ENCODE data around the gene ZNF536.

Gene ZNF536

DNA sequence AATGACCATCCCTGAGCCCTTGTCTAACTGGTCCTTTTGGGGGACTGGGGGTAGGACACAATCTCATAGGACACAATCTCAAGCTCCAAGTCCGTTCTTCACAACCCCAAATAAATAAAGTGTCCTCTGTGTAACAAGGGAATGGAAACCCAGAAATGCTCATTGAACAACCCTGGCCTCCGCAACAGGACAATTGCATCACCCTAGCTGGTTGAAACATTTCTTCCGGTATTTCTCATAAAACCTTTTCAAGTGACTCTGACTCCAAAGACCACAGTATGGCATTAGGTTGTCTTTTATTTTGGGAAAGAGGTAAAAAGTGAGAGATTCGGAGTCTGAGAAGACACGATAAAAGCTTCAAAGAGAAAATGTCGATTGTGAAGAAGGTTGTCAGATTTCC is 186.6 kb downstream of the ZNF536 start:
- Histone ChIP-seq H3K9ac (ENCODE audit: low read length in 2 of 2) (no peak overlapping the region), H3K4me3 (ENCODE audit: low read length in 2 of 2) (no peak overlapping the region), H3K27ac (ENCODE audit: low read length) (no peak overlapping the region), H3K36me3 (ENCODE audit: control insufficient read depth in 2 of 2, insufficient read depth in 2 of 2, low read length in 2 of 2) (no peaks in the 10 kb centered on the region), H3K9me3 (ENCODE audit: control insufficient read depth in 2 of 2, low read length in 2 of 2) (no peaks in the 10 kb centered on the region), H3K4me1 (ENCODE audit: control insufficient read depth, insufficient read depth, low read length) (peaks cover 7% of the 10 kb centered on the region), H3K27me3 (ENCODE audit: control insufficient read depth in 1 of 2, insufficient read depth in 2 of 2, low read length in 2 of 2) (peaks cover 0 to 9% of the 10 kb centered on the region in 2 donors)

- Histone ChIP-seq H3K4me1 (ENCODE audit: control insufficient read depth, insufficient read depth, low read length) (peaks cover 7% of the 10 kb centered on the region), H3K36me3 (ENCODE audit: control insufficient read depth in 2 of 2, insufficient read depth in 2 of 2, low read length in 2 of 2) (no peaks in the 10 kb centered on the region), H3K27ac (ENCODE audit: low read length) (no peak overlapping the region), H3K4me3 (ENCODE audit: low read length in 2 of 2) (no peak overlapping the region), H3K9me3 (ENCODE audit: control insufficient read depth in 2 of 2, low read length in 2 of 2) (no peaks in the 10 kb centered on the region), H3K27me3 (ENCODE audit: control insufficient read depth in 1 of 2, insufficient read depth in 2 of 2, low read length in 2 of 2) (peaks cover 0 to 9% of the 10 kb centered on the region in 2 donors), H3K9ac (ENCODE audit: low read length in 2 of 2) (no peak overlapping the region)
Observed at GRCh38 chr19:30559446-30559845, 187.3 kb downstream of the ZNF536 start.

GRCh38 chr19:30562981-30563380 is 190.8 kb downstream of the ZNF536 start:
- Histone ChIP-seq H3K9ac (ENCODE audit: low read length in 2 of 2) (no peak overlapping the region), H3K9me3 (ENCODE audit: control insufficient read depth in 2 of 2, low read length in 2 of 2) (no peaks in the 10 kb centered on the region), H3K4me3 (ENCODE audit: low read length in 2 of 2) (no peak overlapping the region), H3K27me3 (ENCODE audit: control insufficient read depth in 1 of 2, insufficient read depth in 2 of 2, low read length in 2 of 2) (peaks cover 5 to 8% of the 10 kb centered on the region in 2 donors), H3K4me1 (ENCODE audit: control insufficient read depth, insufficient read depth, low read length) (no peaks in the 10 kb centered on the region), H3K27ac (ENCODE audit: low read length) (no peak overlapping the region), H3K36me3 (ENCODE audit: control insufficient read depth in 2 of 2, insufficient read depth in 2 of 2, low read length in 2 of 2) (no peaks in the 10 kb centered on the region)

DNA sequence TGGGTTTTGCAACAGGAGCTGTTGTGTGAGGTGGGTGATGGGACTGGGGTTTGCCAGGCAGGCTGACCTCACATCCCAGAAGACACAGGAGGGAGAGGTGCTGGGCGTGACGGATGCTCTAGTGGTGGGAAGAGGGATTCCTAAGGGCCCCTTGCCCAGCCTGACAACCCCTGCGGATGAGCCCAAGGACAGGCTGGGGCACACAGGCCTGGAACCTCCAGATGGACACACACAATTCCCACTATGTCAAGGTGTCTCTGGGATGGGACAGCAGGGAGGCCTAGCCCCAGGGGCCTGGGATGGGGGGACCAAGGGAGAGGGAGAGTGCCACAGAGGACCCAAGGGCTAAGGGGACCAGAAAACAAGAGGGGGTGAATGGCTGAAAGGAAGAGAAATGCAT is 191.5 kb downstream of the ZNF536 start:
- no peak overlapping the region for H3K9ac ChIP-seq (ENCODE audit: low read length in 2 of 2)
- peaks cover 5 to 7% of the 10 kb centered on the region in 2 donors for H3K27me3 ChIP-seq (ENCODE audit: control insufficient read depth in 1 of 2, insufficient read depth in 2 of 2, low read length in 2 of 2)
- no peaks in the 10 kb centered on the region for H3K9me3 ChIP-seq (ENCODE audit: control insufficient read depth in 2 of 2, low read length in 2 of 2)
- H3K4me3 ChIP-seq (ENCODE audit: low read length in 2 of 2), result no peak overlapping the region
- no peaks in the 10 kb centered on the region for H3K4me1 ChIP-seq (ENCODE audit: control insufficient read depth, insufficient read depth, low read length)
- no peak overlapping the region for H3K27ac ChIP-seq (ENCODE audit: low read length)
- H3K36me3 ChIP-seq (ENCODE audit: control insufficient read depth in 2 of 2, insufficient read depth in 2 of 2, low read length in 2 of 2), result no peaks in the 10 kb centered on the region

DNA sequence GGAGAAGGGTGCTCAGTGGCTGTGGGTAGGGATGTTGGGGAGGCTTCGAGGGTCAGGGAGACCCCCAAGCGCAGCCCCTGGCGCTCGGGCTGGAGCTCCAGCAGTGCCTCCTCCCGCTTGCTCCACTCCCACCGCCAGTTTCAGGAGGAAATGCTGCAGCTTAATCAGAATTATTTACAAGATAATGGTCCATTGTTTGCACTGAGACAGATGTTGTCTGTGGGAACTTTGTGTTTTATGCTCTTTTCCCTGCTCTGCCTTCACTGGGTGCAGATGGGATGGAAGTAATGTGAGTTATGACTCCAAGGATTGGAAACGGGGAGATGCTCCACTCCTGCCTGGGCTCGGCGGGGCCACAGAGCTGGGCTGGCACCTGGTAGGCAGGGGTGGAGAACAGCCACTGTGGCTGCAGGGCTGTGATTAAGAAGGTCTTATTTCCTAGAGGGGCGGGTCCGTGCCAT is 192.4 kb downstream of the ZNF536 start:
- H3K9ac ChIP-seq (ENCODE audit: low read length in 2 of 2), result no peak overlapping the region
- no peaks in the 10 kb centered on the region for H3K36me3 ChIP-seq (ENCODE audit: control insufficient read depth in 2 of 2, insufficient read depth in 2 of 2, low read length in 2 of 2)
- H3K9me3 ChIP-seq (ENCODE audit: control insufficient read depth in 2 of 2, low read length in 2 of 2), result no peaks in the 10 kb centered on the region
- no peak overlapping the region for H3K27ac ChIP-seq (ENCODE audit: low read length)
- no peaks in the 10 kb centered on the region for H3K4me1 ChIP-seq (ENCODE audit: control insufficient read depth, insufficient read depth, low read length)
- H3K27me3 ChIP-seq (ENCODE audit: control insufficient read depth in 1 of 2, insufficient read depth in 2 of 2, low read length in 2 of 2), result peaks cover 5% of the 10 kb centered on the region in 2 donors
- H3K4me3 ChIP-seq (ENCODE audit: low read length in 2 of 2), result no peak overlapping the region

DNA sequence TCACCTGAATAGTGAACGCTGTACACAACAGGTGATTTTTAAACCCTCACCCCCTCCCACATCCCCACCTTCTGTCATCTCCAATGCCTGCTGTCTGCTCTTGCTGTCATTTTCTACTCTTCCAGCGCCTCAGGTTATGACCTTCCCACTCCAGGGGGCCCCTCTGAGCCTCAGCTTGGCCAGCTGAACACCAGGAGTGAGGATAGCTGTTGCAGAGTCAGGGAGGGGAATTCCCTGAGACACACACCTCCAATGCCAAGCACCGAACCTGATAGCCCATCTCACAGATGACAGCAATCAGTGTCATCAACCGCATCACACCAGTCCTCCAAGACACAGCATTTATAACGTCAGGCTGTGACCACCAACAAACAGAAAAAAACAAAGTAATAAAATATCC is 193.5 kb downstream of the ZNF536 start:
- Histone ChIP-seq H3K4me3 (ENCODE audit: low read length in 2 of 2) (no peak overlapping the region), H3K36me3 (ENCODE audit: control insufficient read depth in 2 of 2, insufficient read depth in 2 of 2, low read length in 2 of 2) (no peaks in the 10 kb centered on the region), H3K27me3 (ENCODE audit: control insufficient read depth in 1 of 2, insufficient read depth in 2 of 2, low read length in 2 of 2) (peaks cover 5% of the 10 kb centered on the region in 2 donors), H3K9ac (ENCODE audit: low read length in 2 of 2) (no peak overlapping the region), H3K4me1 (ENCODE audit: control insufficient read depth, insufficient read depth, low read length) (no peaks in the 10 kb centered on the region), H3K9me3 (ENCODE audit: control insufficient read depth in 2 of 2, low read length in 2 of 2) (no peaks in the 10 kb centered on the region), H3K27ac (ENCODE audit: low read length) (no peak overlapping the region)

DNA sequence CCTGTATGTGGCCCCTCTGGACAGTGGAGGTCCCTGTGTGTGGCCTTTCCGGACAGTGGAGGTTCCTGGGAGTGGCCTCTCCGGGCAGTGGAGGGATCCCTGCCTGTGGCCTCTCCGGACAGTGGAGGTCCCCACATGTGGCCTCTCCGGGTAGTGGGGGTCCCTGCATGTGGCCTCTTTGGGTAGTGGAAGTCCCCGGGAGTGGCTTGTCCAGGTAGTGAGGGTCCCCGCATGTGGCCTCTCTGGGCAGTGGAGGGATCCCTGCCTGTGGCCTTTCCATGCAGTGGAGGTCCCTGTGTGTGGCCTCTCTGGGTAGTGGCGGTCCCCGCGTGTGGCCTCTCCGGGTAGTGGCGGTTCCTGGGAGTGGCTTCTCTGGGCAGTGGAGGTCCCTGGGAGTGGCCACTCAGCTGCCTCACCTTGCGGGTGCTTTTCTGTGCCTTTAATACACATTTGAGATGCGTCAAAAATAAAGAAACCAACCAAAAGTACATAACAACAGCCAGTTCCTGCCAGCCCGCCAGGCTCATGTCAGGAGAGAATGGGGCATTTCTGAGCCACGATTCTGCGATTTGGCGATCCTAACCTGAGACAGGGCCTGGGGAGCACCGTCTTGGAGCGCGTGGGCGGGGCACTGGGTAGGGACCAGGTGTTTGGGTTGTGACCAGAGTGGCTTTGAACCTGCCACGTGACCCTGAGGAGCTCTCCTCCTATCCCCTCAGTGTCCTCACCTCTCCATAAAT is 194.7 kb downstream of the ZNF536 start:
- Histone ChIP-seq H3K9ac (ENCODE audit: low read length in 2 of 2) (no peak overlapping the region), H3K4me3 (ENCODE audit: low read length in 2 of 2) (no peak overlapping the region), H3K27ac (ENCODE audit: low read length) (no peak overlapping the region), H3K27me3 (ENCODE audit: control insufficient read depth in 1 of 2, insufficient read depth in 2 of 2, low read length in 2 of 2) (peaks cover 3 to 5% of the 10 kb centered on the region in 2 donors), H3K4me1 (ENCODE audit: control insufficient read depth, insufficient read depth, low read length) (no peaks in the 10 kb centered on the region), H3K9me3 (ENCODE audit: control insufficient read depth in 2 of 2, low read length in 2 of 2) (no peaks in the 10 kb centered on the region), H3K36me3 (ENCODE audit: control insufficient read depth in 2 of 2, insufficient read depth in 2 of 2, low read length in 2 of 2) (no peaks in the 10 kb centered on the region)

- peaks cover 3 to 5% of the 10 kb centered on the region in 2 donors for H3K27me3 ChIP-seq (ENCODE audit: control insufficient read depth in 1 of 2, insufficient read depth in 2 of 2, low read length in 2 of 2)
- H3K4me3 ChIP-seq (ENCODE audit: low read length in 2 of 2), result no peak overlapping the region
- H3K9me3 ChIP-seq (ENCODE audit: control insufficient read depth in 2 of 2, low read length in 2 of 2), result no peaks in the 10 kb centered on the region
- H3K9ac ChIP-seq (ENCODE audit: low read length in 2 of 2), result no peak overlapping the region
- H3K4me1 ChIP-seq (ENCODE audit: control insufficient read depth, insufficient read depth, low read length), result no peaks in the 10 kb centered on the region
- H3K27ac ChIP-seq (ENCODE audit: low read length), result no peak overlapping the region
- no peaks in the 10 kb centered on the region for H3K36me3 ChIP-seq (ENCODE audit: control insufficient read depth in 2 of 2, insufficient read depth in 2 of 2, low read length in 2 of 2)
Observed at GRCh38 chr19:30567536-30568232, 195.5 kb downstream of the ZNF536 start.

DNA sequence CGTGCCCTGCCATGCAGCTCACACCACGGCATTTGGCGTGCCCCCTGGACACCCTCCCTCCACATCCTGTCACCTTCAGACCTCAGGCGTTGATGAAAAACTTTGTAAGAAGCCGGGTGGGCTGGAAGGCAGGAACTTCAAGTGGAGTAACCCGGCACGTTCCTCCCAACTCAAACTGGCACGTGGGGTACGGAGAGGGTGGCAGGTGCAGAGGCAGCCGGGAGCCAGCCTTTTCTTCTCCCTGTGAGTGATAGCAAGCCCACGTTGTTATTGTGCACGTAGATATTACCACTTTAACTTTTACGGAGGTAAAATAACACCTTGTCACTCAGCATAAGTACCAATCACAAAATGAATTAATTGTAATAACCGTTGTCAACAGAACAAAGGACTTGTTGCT is 198.0 kb downstream of the ZNF536 start:
- H3K27ac ChIP-seq (ENCODE audit: low read length), result no peak overlapping the region

GRCh38 chr19:30577551-30578105 is 205.4 kb downstream of the ZNF536 start:
- no peaks in the 10 kb centered on the region for H3K4me1 ChIP-seq (ENCODE audit: control insufficient read depth, insufficient read depth, low read length)
- peaks cover 0 to 5% of the 10 kb centered on the region in 2 donors for H3K27me3 ChIP-seq (ENCODE audit: control insufficient read depth in 1 of 2, insufficient read depth in 2 of 2, low read length in 2 of 2)
- H3K36me3 ChIP-seq (ENCODE audit: control insufficient read depth in 2 of 2, insufficient read depth in 2 of 2, low read length in 2 of 2), result no peaks in the 10 kb centered on the region
- H3K4me3 ChIP-seq (ENCODE audit: low read length in 2 of 2), result no peak overlapping the region
- H3K9me3 ChIP-seq (ENCODE audit: control insufficient read depth in 2 of 2, low read length in 2 of 2), result no peaks in the 10 kb centered on the region
- H3K27ac ChIP-seq (ENCODE audit: low read length), result no peak overlapping the region
- H3K9ac ChIP-seq (ENCODE audit: low read length in 2 of 2), result no peak overlapping the region

More for the DNA sequence above, 198.0 kb downstream of the ZNF536 start:
- H3K4me1 ChIP-seq (ENCODE audit: control insufficient read depth, insufficient read depth, low read length), result no peaks in the 10 kb centered on the region
- no peak overlapping the region for H3K9ac ChIP-seq (ENCODE audit: low read length in 2 of 2)
- H3K4me3 ChIP-seq (ENCODE audit: low read length in 2 of 2), result no peak overlapping the region
- H3K36me3 ChIP-seq (ENCODE audit: control insufficient read depth in 2 of 2, insufficient read depth in 2 of 2, low read length in 2 of 2), result no peaks in the 10 kb centered on the region
- no peaks in the 10 kb centered on the region for H3K9me3 ChIP-seq (ENCODE audit: control insufficient read depth in 2 of 2, low read length in 2 of 2)
- H3K27me3 ChIP-seq (ENCODE audit: control insufficient read depth in 1 of 2, insufficient read depth in 2 of 2, low read length in 2 of 2), result peaks cover 2 to 5% of the 10 kb centered on the region in 2 donors
